HCT116 (cell line): ENCODE measurements around the gene IL1RAPL1.

ENCODE experiments used
- CEBPB ChIP-seq: IDR thresholded peaks from 2 replicates; pipeline ENCODE4 v1.6.1; 2012; ENCODE audit warnings: low read depth
- CTCF ChIP-seq, 3 experiments: fragments of 200-600 bp in 1 of 3; sonication (generic) in 1 of 3; IDR thresholded peaks in 2 of 3; conservative IDR thresholded peaks in 1 of 3; 2 replicates each; pipeline ENCODE4 v1.5.1; 2012 to 2017; ENCODE audit warnings: low read depth in 2 of 3, low read length in 2 of 3, antibody characterized with exemption in 1 of 3, borderline replicate concordance in 1 of 3, control low read depth in 1 of 3, mild to moderate bottlenecking in 1 of 3, mixed read lengths in 1 of 3, mixed run types in 1 of 3, moderate library complexity in 1 of 3; ENCODE audit not compliant: insufficient read depth in 1 of 3
- EGR1 ChIP-seq: IDR thresholded peaks from 2 replicates; pipeline ENCODE4 v1.6.1; 2012; ENCODE audit warnings: low read depth
- EZH2 ChIP-seq: fragments of 200-600 bp; sonication (generic); IDR thresholded peaks from 2 replicates; pipeline ENCODE4 v1.6.1; 2017; ENCODE audit warnings: antibody characterized with exemption, mixed run types
- JUND ChIP-seq: IDR thresholded peaks from 2 replicates; pipeline ENCODE4 v1.6.1; 2012
- MAX ChIP-seq: IDR thresholded peaks from 2 replicates; pipeline ENCODE4 v1.6.1; 2012
- POLR2A ChIP-seq: IDR thresholded peaks from 2 replicates; pipeline ENCODE4 v1.7.0; 2011; ENCODE audit warnings: borderline replicate concordance; ENCODE audit not compliant: insufficient read depth, insufficient read length; ENCODE audit errors: extremely low read depth
- POLR2AphosphoS5 ChIP-seq: IDR thresholded peaks from 2 replicates; pipeline ENCODE4 v1.6.1; 2011; ENCODE audit warnings: mild to moderate bottlenecking, low read depth, low read length, moderate library complexity
- REST ChIP-seq: IDR thresholded peaks from 2 replicates; pipeline ENCODE4 v1.6.1; 2012; ENCODE audit warnings: low read depth

- TF ChIP-seq EGR1: no peak
- no peak for TF ChIP-seq CTCF (IDR thresholded peaks at IDR 0.05 in 2 of 3, conservative IDR thresholded peaks at IDR 0.05 in 1 of 3; ENCODE audit: borderline replicate concordance in 1 of 3, insufficient read depth in 1 of 3, low read depth in 2 of 3, low read length in 2 of 3)
- no peak for TF ChIP-seq JUND
- no peak for TF ChIP-seq REST
- TF ChIP-seq CEBPB: no peak
- no peak for TF ChIP-seq MAX
- TF ChIP-seq POLR2A: no peak
- no peak for TF ChIP-seq POLR2AphosphoS5
- no peak for TF ChIP-seq EZH2
Observed at GRCh38 chrX:29422034-29422433, 834.8 kb downstream of the IL1RAPL1 start.
